ENCODE data around the gene ZNF318. TPM values are rescaled to one million over a fixed set of nuclear protein-coding genes. Genes with fewer than 3 reads are reported as not detected.

ZNF318 gene
- polyA plus RNA-seq, 1 donor (not counting 4 experiments of a cell fraction or from before 2014, with no cell fraction given): 14.6 TPM

- H3K4me3 ChIP-seq (ENCODE audit: control insufficient read depth in 2 of 3, extremely low read depth in 1 of 3, insufficient read depth in 2 of 3, low read depth in 1 of 3, low read length in 3 of 3): no peak overlapping the region
Observed at GRCh38 chr6:43376551-43376981, 7.1 kb upstream of the ZNF318 start.

GRCh38 chr6:43375693-43376092 lies 6.2 kb upstream of the ZNF318 start:
- dilution Hi-C loops (cut with MboI; ENCODE audit: extremely low pct_ligation_motif_present, low sequenced_read_pairs): no loop called here
- Histone ChIP-seq H3K79me2 (ENCODE audit: control insufficient read depth, insufficient read depth, low read length) (no peaks in the 10 kb centered on the region), H3K9me1 (ENCODE audit: control insufficient read depth, extremely low read depth, insufficient read depth, low read length) (no peaks in the 10 kb centered on the region), H3K9me3 (ENCODE audit: control insufficient read depth, low read depth, low read length) (no peaks in the 10 kb centered on the region), H3K27ac (ENCODE audit: control insufficient read depth, insufficient read depth, low read length) (no peak overlapping the region), H3K9ac (ENCODE audit: control insufficient read depth, extremely low read depth, insufficient read depth, low read length) (no peak overlapping the region), H2AFZ (ENCODE audit: control insufficient read depth, low read length) (no peak overlapping the region), H3K27me3 (ENCODE audit: control insufficient read depth, extremely low read depth, insufficient read depth, low read length) (no peaks in the 10 kb centered on the region), H4K20me1 (ENCODE audit: control insufficient read depth, extremely low read depth, insufficient read depth, low read length) (no peaks in the 10 kb centered on the region), H3K4me1 (ENCODE audit: control insufficient read depth, extremely low read depth, insufficient read depth, low read length) (peaks cover 17% of the 10 kb centered on the region), H3K4me2 (ENCODE audit: control insufficient read depth, extremely low read depth, insufficient read depth, low read depth, low read length) (no peak overlapping the region), H3K36me3 (ENCODE audit: control insufficient read depth in 2 of 2, extremely low read depth in 1 of 2, insufficient read depth in 2 of 2, low read length in 2 of 2) (no peaks in the 10 kb centered on the region), H3K4me3 (ENCODE audit: control insufficient read depth in 2 of 3, extremely low read depth in 1 of 3, insufficient read depth in 2 of 3, low read depth in 1 of 3, low read length in 3 of 3) (no peak overlapping the region)
- no peak for FAIRE-seq
- DNase-seq (ENCODE audit: low read depth, low spot score): no peak
- no peak for TF ChIP-seq CTCF (optimal IDR thresholded peaks at IDR 0.05 in 1 of 3, IDR thresholded peaks at IDR 0.05 in 1 of 3, conservative IDR thresholded peaks at IDR 0.05 in 1 of 3; ENCODE audit: extremely low read depth in 1 of 3, insufficient read depth in 2 of 3, low read length in 3 of 3)
- no peak for TF ChIP-seq EZH2 (IDR thresholded peaks at IDR 0.05; ENCODE audit: low read length)

More at GRCh38 chr6:43376551-43376981, 7.1 kb upstream of the ZNF318 start:
- no peak overlapping the region for H3K9ac ChIP-seq (ENCODE audit: control insufficient read depth, extremely low read depth, insufficient read depth, low read length)
- no peaks in the 10 kb centered on the region for H3K79me2 ChIP-seq (ENCODE audit: control insufficient read depth, insufficient read depth, low read length)
- dilution Hi-C loops (cut with MboI; ENCODE audit: extremely low pct_ligation_motif_present, low sequenced_read_pairs): no loop called here
- no peaks in the 10 kb centered on the region for H3K9me3 ChIP-seq (ENCODE audit: control insufficient read depth, low read depth, low read length)
- peaks cover 14% of the 10 kb centered on the region for H3K4me1 ChIP-seq (ENCODE audit: control insufficient read depth, extremely low read depth, insufficient read depth, low read length)
- H3K36me3 ChIP-seq (ENCODE audit: control insufficient read depth in 2 of 2, extremely low read depth in 1 of 2, insufficient read depth in 2 of 2, low read length in 2 of 2): no peaks in the 10 kb centered on the region
- H3K27ac ChIP-seq (ENCODE audit: control insufficient read depth, insufficient read depth, low read length): peak overlapping the region; percentile 70
- H3K4me2 ChIP-seq (ENCODE audit: control insufficient read depth, extremely low read depth, insufficient read depth, low read depth, low read length): no peak overlapping the region
- no peaks in the 10 kb centered on the region for H4K20me1 ChIP-seq (ENCODE audit: control insufficient read depth, extremely low read depth, insufficient read depth, low read length)
- H3K9me1 ChIP-seq (ENCODE audit: control insufficient read depth, extremely low read depth, insufficient read depth, low read length): no peaks in the 10 kb centered on the region
- TF ChIP-seq EZH2 (IDR thresholded peaks at IDR 0.05; ENCODE audit: low read length): no peak
- TF ChIP-seq CTCF (optimal IDR thresholded peaks at IDR 0.05 in 1 of 3, IDR thresholded peaks at IDR 0.05 in 1 of 3, conservative IDR thresholded peaks at IDR 0.05 in 1 of 3; ENCODE audit: extremely low read depth in 1 of 3, insufficient read depth in 2 of 3, low read length in 3 of 3): no peak
- FAIRE-seq (peak; percentile 82), DNase-seq (ENCODE audit: low read depth, low spot score) (peak; percentile 56)
- H3K27me3 ChIP-seq (ENCODE audit: control insufficient read depth, extremely low read depth, insufficient read depth, low read length): no peaks in the 10 kb centered on the region
- peak overlapping the region; percentile 14 for H2AFZ ChIP-seq (ENCODE audit: control insufficient read depth, low read length)

Data from keratinocyte (primary cell).